Measurements from ENCODE around the gene GSS.
A peak's percentile ranks its signal among the peaks of the same experiment; 100 is the strongest.

GSS gene

GRCh38 chr20:34925981-34926380, 29.6 kb downstream of the GSS start:
- no peak for DNase-seq (ENCODE audit: low read depth)
- H3K4me3 ChIP-seq (ENCODE audit: low read depth, low read length) = no peak overlapping the region
- TF ChIP-seq, protein P1, sequence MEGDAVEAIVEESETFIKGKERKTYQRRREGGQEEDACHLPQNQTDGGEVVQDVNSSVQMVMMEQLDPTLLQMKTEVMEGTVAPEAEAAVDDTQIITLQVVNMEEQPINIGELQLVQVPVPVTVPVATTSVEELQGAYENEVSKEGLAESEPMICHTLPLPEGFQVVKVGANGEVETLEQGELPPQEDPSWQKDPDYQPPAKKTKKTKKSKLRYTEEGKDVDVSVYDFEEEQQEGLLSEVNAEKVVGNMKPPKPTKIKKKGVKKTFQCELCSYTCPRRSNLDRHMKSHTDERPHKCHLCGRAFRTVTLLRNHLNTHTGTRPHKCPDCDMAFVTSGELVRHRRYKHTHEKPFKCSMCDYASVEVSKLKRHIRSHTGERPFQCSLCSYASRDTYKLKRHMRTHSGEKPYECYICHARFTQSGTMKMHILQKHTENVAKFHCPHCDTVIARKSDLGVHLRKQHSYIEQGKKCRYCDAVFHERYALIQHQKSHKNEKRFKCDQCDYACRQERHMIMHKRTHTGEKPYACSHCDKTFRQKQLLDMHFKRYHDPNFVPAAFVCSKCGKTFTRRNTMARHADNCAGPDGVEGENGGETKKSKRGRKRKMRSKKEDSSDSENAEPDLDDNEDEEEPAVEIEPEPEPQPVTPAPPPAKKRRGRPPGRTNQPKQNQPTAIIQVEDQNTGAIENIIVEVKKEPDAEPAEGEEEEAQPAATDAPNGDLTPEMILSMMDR (IDR thresholded peaks at IDR 0.05; ENCODE audit: control insufficient read depth, extremely low read depth, insufficient read depth) = no peak

- DNase-seq (ENCODE audit: low read depth) = no peak
- TF ChIP-seq, protein P1 (IDR thresholded peaks at IDR 0.05; ENCODE audit: control insufficient read depth, extremely low read depth, insufficient read depth) = no peak
- no peak overlapping the region for H3K4me3 ChIP-seq (ENCODE audit: low read depth, low read length)
Observed at GRCh38 chr20:34925341-34925740, 30.3 kb downstream of the GSS start.

- TF ChIP-seq, protein P1 (IDR thresholded peaks at IDR 0.05; ENCODE audit: control insufficient read depth, extremely low read depth, insufficient read depth) = no peak
- no peak for DNase-seq (ENCODE audit: low read depth)
- H3K4me3 ChIP-seq (ENCODE audit: low read depth, low read length) = no peak overlapping the region
Observed at GRCh38 chr20:34923414-34923813, 32.2 kb downstream of the GSS start.

DNA sequence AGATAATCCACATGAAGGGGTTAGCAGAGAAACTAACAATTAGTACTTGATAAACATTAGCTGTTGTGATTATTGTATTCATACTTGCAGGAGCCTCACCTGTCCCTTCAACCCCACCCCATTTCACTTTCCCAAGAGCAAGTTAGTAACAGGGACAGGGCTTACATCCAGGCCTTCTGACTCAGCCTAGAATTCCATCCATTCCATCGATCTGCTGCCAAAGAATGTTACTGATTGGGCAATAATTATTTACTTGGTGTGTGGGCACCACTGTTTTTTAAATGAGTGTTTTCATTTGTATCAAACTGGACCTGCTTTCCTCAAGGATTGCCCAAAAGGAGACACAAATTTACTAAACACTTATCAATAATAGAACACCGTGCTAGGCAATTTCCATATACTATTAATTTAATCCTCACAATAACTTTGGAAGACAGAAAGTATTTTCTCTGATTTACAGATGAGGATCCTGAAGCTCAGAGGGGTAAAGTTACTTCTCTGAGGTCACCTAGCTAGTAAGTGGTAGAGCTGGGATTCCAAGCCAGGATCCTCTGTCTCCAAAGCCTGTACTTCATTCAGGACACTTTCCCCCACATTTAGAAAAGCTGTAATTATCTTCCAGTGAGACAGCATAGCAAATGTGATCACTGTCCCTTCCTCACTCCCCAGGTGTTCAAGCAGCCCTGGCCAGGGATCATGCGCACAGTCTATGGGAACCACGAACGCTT, 32.8 kb downstream of the GSS start:
- TF ChIP-seq, protein P1 (IDR thresholded peaks at IDR 0.05; ENCODE audit: control insufficient read depth, extremely low read depth, insufficient read depth) = no peak
- DNase-seq (ENCODE audit: low read depth) = peak; percentile 6
- no peak overlapping the region for H3K4me3 ChIP-seq (ENCODE audit: low read depth, low read length)

DNA sequence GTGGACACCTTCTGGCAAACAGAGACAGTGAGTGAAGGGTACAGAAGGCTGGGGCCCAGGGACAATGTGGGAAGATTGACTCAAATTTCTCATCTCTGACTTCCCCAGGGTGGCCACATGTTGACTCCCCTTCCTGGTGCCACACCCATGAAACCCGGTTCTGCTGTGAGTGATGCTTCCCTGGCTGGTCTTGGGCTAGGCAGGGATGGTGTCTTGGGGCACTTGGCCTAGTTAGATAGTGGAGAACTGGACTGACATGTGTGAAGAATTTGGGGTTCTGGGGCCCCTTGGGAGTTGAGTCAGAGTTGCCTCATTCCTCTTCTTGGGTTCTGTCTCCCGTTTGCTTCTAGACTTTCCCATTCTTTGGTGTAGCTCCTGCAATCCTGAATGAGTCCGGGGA, 34.2 kb downstream of the GSS start:
- DNase-seq (ENCODE audit: low read depth) = no peak
- TF ChIP-seq, protein P1 (IDR thresholded peaks at IDR 0.05; ENCODE audit: control insufficient read depth, extremely low read depth, insufficient read depth) = no peak
- no peak overlapping the region for H3K4me3 ChIP-seq (ENCODE audit: low read depth, low read length)

DNA sequence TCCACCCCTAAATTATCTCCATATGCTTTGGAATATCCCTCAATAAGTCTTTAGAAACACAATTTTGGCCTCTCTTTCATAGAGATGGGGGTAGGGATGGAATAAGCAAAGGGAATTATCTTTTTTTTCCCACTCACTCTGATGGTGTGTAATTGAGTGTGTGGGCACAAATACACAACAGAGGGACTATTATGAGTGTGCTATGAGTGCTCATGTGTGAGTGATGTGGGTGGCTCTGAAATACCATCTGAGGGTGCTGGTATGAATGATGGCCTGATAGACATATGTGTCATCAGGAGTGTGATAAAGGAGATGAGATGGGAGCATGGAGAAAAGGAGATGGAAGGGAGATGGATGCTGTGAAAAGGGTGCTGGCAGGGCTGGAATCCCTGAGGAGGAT, 35.6 kb downstream of the GSS start:
- no peak for DNase-seq (ENCODE audit: low read depth)
- TF ChIP-seq, protein P1 (IDR thresholded peaks at IDR 0.05; ENCODE audit: control insufficient read depth, extremely low read depth, insufficient read depth) = no peak
- no peak overlapping the region for H3K4me3 ChIP-seq (ENCODE audit: low read depth, low read length)
